SK-N-SH (cell line): ENCODE results near the gene COBL. TPM values are rescaled to one million over a fixed set of nuclear protein-coding genes. Genes with fewer than 3 reads are reported as not detected.

Experiments
- CTCF ChIA-PET: fragments of 300-600, 350-600 bp; formaldehyde crosslinking; extraction: SDS; loops from one replicate; lab custom pipeline; 2021; lab: Yijun Ruan, JAX
- POLR2A ChIA-PET: fragments of 350-600 bp; sonication (Branson Sonifier 250); formaldehyde crosslinking; extraction: SDS; loops from one replicate; lab custom pipeline; 2020; ENCODE audit warnings: antibody characterized with exemption, inconsistent platforms; lab: Yijun Ruan, JAX
- DNase-seq: peaks from one replicate; pipeline ENCODE4 v3.0.0; 2012
- H2AFZ ChIP-seq: fragments of 200-600 bp; sonication (generic); 2 replicates; pipeline ENCODE4 v1.8.1; 2016; ENCODE audit warnings: antibody characterized with exemption, mild to moderate bottlenecking, low read depth
- H3F3A ChIP-seq: fragments of 200-600 bp; sonication (generic); replicated peaks from 2 replicates; pipeline ENCODE3; 2016; ENCODE audit warnings: antibody characterized with exemption, mild to moderate bottlenecking; ENCODE audit not compliant: insufficient read depth
- H3K27ac ChIP-seq, 2 experiments: fragments of 200-500 bp in 1 of 2; fragments of 200-600 bp in 1 of 2; sonication (Bioruptor generic) in 1 of 2; sonication (generic), shearing (Covaris generic) in 1 of 2; 2 replicates each; pipeline versions ENCODE4 v1.5.1 to v1.6.1; 2014 to 2016; ENCODE audit warnings: low read depth in 2 of 2, inconsistent platforms in 1 of 2, low read length in 1 of 2, mild to moderate bottlenecking in 1 of 2, mixed read lengths in 1 of 2
- H3K27me3 ChIP-seq: fragments of 200-600 bp; sonication (generic), shearing (Covaris generic); 2 replicates; pipeline ENCODE4 v1.6.1; 2016; ENCODE audit warnings: mixed run types; ENCODE audit not compliant: insufficient read depth
- H3K36me3 ChIP-seq, 2 experiments: fragments of 200-500 bp in 1 of 2; fragments of 200-600 bp in 1 of 2; sonication (Bioruptor generic) in 1 of 2; sonication (generic) in 1 of 2; replicated peaks in 1 of 2; 2 replicates each; pipeline versions ENCODE3 to v1.5.1; 2014 to 2016; ENCODE audit warnings: low read length in 1 of 2, mild to moderate bottlenecking in 1 of 2; ENCODE audit not compliant: insufficient read depth in 2 of 2, control insufficient read depth in 1 of 2
- H3K4me1 ChIP-seq, 2 experiments: fragments of 200-500 bp in 1 of 2; fragments of 200-600 bp in 1 of 2; sonication (Bioruptor generic) in 1 of 2; sonication (generic), shearing (Covaris generic) in 1 of 2; 2 replicates each; pipeline versions ENCODE4 v1.5.1 to v1.6.1; 2014 to 2016; ENCODE audit warnings: low read depth in 1 of 2, low read length in 1 of 2, mixed run types in 1 of 2; ENCODE audit not compliant: insufficient read depth in 2 of 2, control insufficient read depth in 1 of 2
- H3K4me2 ChIP-seq: fragments of 200-600 bp; sonication (generic), shearing (Covaris generic); 2 replicates; pipeline ENCODE4 v1.6.1; 2017; ENCODE audit warnings: mixed run types
- H3K4me3 ChIP-seq, 2 experiments: fragments of 200-500 bp in 1 of 2; fragments of 200-600 bp in 1 of 2; sonication (Bioruptor generic) in 1 of 2; sonication (generic), shearing (Covaris generic) in 1 of 2; 2 replicates each; pipeline versions ENCODE4 v1.5.1 to v1.8.1; 2014 to 2016; ENCODE audit warnings: low read depth in 2 of 2, inconsistent platforms in 1 of 2, low read length in 1 of 2, mild to moderate bottlenecking in 1 of 2, mixed read lengths in 1 of 2, moderate library complexity in 1 of 2
- H3K79me2 ChIP-seq: fragments of 200-600 bp; sonication (generic); 2 replicates; pipeline ENCODE4 v1.8.1; 2017; ENCODE audit warnings: mild to moderate bottlenecking; ENCODE audit not compliant: insufficient read depth
- H3K9ac ChIP-seq: fragments of 200-600 bp; sonication (generic); 2 replicates; pipeline ENCODE4 v1.6.1; 2017; ENCODE audit warnings: mixed run types
- H3K9me2 ChIP-seq: fragments of 200-600 bp; sonication (generic); 2 replicates; pipeline ENCODE4 v1.6.1; 2017; ENCODE audit warnings: mixed run types
- H3K9me3 ChIP-seq: fragments of 200-600 bp; sonication (generic); 2 replicates; pipeline ENCODE4 v1.6.1; 2017; ENCODE audit warnings: mixed run types, mild to moderate bottlenecking, moderate library complexity
- H4K20me1 ChIP-seq: fragments of 200-600 bp; sonication (generic); 2 replicates; pipeline ENCODE4 v1.6.1; 2017; ENCODE audit warnings: mild to moderate bottlenecking, mixed run types; ENCODE audit not compliant: insufficient read depth
- ELF1 ChIP-seq: IDR thresholded peaks from 2 replicates; pipeline ENCODE4 v1.4.0; 2012
- EP300 ChIP-seq, 2 experiments: IDR thresholded peaks; 2 replicates each; pipeline versions ENCODE4 v1.4.0 to v1.6.1; 2012; ENCODE audit warnings: borderline replicate concordance in 1 of 2, low read depth in 1 of 2, low read length in 1 of 2
- EZH2phosphoT487 ChIP-seq: fragments of 200-600 bp; sonication (generic); IDR thresholded peaks from 2 replicates; pipeline ENCODE4 v1.6.1; 2017; ENCODE audit warnings: low read depth, mixed run types, mild to moderate bottlenecking, antibody characterized with exemption, moderate library complexity, borderline replicate concordance
- GABPA ChIP-seq: IDR thresholded peaks from 2 replicates; pipeline ENCODE4 v1.4.0; 2012; ENCODE audit warnings: low read depth, mild to moderate bottlenecking
- MEF2A ChIP-seq: IDR thresholded peaks from 2 replicates; pipeline ENCODE4 v1.4.0; 2012; ENCODE audit warnings: low read depth, borderline replicate concordance
- MXI1 ChIP-seq: IDR thresholded peaks from 2 replicates; pipeline ENCODE4 v1.6.1; 2012; ENCODE audit warnings: mild to moderate bottlenecking, low read depth, low read length, improper control_type of control experiment
- NFIC ChIP-seq: IDR thresholded peaks from 2 replicates; pipeline ENCODE4 v1.4.0; 2012; ENCODE audit warnings: borderline replicate concordance
- SIN3A ChIP-seq: IDR thresholded peaks from 2 replicates; pipeline ENCODE4 v1.6.1; 2012; ENCODE audit warnings: low read depth, mild to moderate bottlenecking, low read length, moderate library complexity, borderline replicate concordance
- SMC3 ChIP-seq: IDR thresholded peaks from 2 replicates; pipeline ENCODE4 v1.6.1; 2012; ENCODE audit warnings: low read depth, low read length, improper control_type of control experiment
- TAF1 ChIP-seq: IDR thresholded peaks from 2 replicates; pipeline ENCODE4 v1.6.1; 2012; ENCODE audit warnings: low read depth, mild to moderate bottlenecking, low read length, moderate library complexity, borderline replicate concordance
- TEAD4 ChIP-seq: IDR thresholded peaks from 2 replicates; pipeline ENCODE4 v1.4.0; 2012; ENCODE audit warnings: mild to moderate bottlenecking, borderline replicate concordance; ENCODE audit not compliant: insufficient read depth
- ZBTB33 ChIP-seq: IDR thresholded peaks from 2 replicates; pipeline ENCODE4 v1.4.0; 2012; ENCODE audit warnings: low read depth, borderline replicate concordance
- WGBS: methylation state at CpG from one replicate; pipeline ENCODE4 v1.1.6; 2017; ENCODE audit warnings: low lambda C conversion rate; 5-methylcytosine and 5-hydroxymethylcytosine counted together
- polyA plus RNA-seq, 3 experiments: library from polyadenylated mRNA; depleted of rRNA; stranded (reverse); fragments of >200 nt; gene quantifications; 2 replicates each; pipeline ENCODE4 v1.2.3, GENCODE V29; 2012

Gene COBL
- polyA plus RNA-seq, 1 of the 3 experiments (the other 2 are of a cell fraction) = under 0.01 TPM

DNA sequence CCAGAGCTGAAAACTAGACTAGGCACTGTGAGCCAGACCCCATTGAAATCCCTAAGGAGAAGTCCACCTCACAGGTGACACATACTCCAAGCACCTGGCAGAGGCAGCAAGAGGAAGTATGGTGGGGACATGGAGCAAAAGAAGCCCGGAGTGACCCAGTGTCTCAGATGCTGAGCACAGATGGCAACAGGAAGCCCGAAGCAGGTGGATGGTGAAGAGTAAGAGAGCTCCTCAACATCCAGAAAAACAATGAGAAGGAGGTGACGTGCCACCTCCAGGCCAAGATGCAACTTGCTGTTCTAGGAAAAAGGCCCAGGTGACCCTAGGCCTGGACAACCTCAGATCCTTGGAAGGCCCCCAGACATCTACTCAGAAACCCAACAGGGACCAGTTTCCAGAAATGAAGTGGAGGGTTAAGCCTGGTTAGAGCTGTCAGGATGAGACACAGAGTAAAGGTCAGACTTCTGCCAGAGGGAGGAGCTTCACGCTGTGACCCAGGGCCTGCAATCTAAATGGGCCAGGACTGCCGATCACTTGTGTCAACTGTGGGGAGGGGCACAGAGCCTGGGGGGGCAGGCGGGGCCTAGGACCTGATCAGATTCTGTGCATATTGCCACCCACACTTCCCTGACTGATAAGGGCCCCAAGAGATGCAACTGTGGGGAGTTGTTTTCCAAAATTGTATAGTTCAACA lies 2.4 kb upstream of the COBL start (continued):
- TF ChIP-seq EP300 (IDR thresholded peaks at IDR 0.05; ENCODE audit: borderline replicate concordance in 1 of 2, low read depth in 1 of 2, low read length in 1 of 2) = no peak
- no peak for TF ChIP-seq TAF1
- no peak for TF ChIP-seq GABPA

DNA sequence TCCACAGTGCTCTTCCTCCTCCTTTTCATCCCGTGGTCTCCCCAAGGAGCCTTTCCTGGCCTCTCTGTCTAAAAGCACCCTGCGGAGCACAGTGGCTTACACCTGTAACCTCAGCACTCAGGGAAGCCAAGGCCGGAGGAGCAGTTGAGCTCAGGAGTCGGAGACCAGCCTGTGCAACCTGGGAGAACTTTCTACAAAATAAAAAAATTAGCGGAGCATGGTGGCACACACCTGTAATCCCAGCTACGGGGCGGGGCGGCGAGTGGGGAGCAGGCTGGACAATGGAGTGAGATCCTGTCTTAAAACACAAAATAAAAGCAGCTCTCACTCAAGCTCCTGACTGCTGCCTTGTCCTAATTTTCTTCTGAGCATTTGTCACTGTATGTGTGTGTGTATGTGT lies 1.4 kb upstream of the COBL start:
- Histone ChIP-seq H3K79me2 (no peaks in the 10 kb centered on the region), H3K9ac (no peak overlapping the region), H3K4me2 (no peak overlapping the region), H3F3A (no peaks in the 10 kb centered on the region), H3K9me2 (no peaks in the 10 kb centered on the region), H3K27ac (no peak overlapping the region), H2AFZ (no peak overlapping the region), H4K20me1 (no peaks in the 10 kb centered on the region), H3K36me3 (no peaks in the 10 kb centered on the region), H3K4me3 (no peak overlapping the region), H3K4me1 (peaks cover 0 to 9% of the 10 kb centered on the region in 2 experiments; a peak in 1 of 4 replicates), H3K27me3 (peaks cover 12% of the 10 kb centered on the region), H3K9me3 (no peaks in the 10 kb centered on the region)
- DNase-seq = no peak
- POLR2A ChIA-PET = no interaction called here
- 68% methylated on average over 9 of the region's 9 CpGs for WGBS
- CTCF ChIA-PET = interaction anchor here (1.8 kb wide), 1 partner anchor 12 kb away, joined by 5 read pairs; no protein-coding TSS in a partner anchor
- TF ChIP-seq ELF1 (no peak), ZBTB33 (no peak), EZH2phosphoT487 (no peak), MEF2A (no peak), MXI1 (no peak), TEAD4 (no peak), NFIC (no peak)

GRCh38 chr7:51317582-51317910 lies 937 bp upstream of the COBL start:
- Histone ChIP-seq H3K79me2 (no peaks in the 10 kb centered on the region), H3K4me1 (peaks cover 0 to 9% of the 10 kb centered on the region in 2 experiments; a peak in 1 of 4 replicates), H3F3A (no peaks in the 10 kb centered on the region), H4K20me1 (no peaks in the 10 kb centered on the region), H3K4me2 (no peak overlapping the region), H3K9ac (no peak overlapping the region), H3K36me3 (no peaks in the 10 kb centered on the region), H3K9me2 (no peaks in the 10 kb centered on the region), H3K27me3 (peaks cover 12% of the 10 kb centered on the region), H3K9me3 (no peaks in the 10 kb centered on the region), H3K27ac (no peak overlapping the region), H2AFZ (no peak overlapping the region), H3K4me3 (no peak overlapping the region)
- no peak for DNase-seq
- no peak for TF ChIP-seq SMC3
- TF ChIP-seq SIN3A = no peak
- WGBS = 76% methylated on average over 8 of the region's 8 CpGs
- POLR2A ChIA-PET = no interaction called here
- CTCF ChIA-PET = interaction anchor here (1.8 kb wide), 1 partner anchor 12 kb away, joined by 5 read pairs; no protein-coding TSS in a partner anchor
